Ramos (cell line): ENCODE data around the gene FAM163A.
"Not testable (repeated sequence)": the region's sequence is repeated elsewhere in the genome, so short reads cannot be mapped to it uniquely, and the experiment has no call there.

Source experiments
- in situ Hi-C: fragments of 300-500 bp; cut with MboI; formaldehyde crosslinking; loops from one replicate; pipeline ENCODE4 v1.14.3; 2022; ENCODE audit warnings: low sequenced_read_pairs; ENCODE audit not compliant: unreplicated experiment

Gene FAM163A

DNA sequence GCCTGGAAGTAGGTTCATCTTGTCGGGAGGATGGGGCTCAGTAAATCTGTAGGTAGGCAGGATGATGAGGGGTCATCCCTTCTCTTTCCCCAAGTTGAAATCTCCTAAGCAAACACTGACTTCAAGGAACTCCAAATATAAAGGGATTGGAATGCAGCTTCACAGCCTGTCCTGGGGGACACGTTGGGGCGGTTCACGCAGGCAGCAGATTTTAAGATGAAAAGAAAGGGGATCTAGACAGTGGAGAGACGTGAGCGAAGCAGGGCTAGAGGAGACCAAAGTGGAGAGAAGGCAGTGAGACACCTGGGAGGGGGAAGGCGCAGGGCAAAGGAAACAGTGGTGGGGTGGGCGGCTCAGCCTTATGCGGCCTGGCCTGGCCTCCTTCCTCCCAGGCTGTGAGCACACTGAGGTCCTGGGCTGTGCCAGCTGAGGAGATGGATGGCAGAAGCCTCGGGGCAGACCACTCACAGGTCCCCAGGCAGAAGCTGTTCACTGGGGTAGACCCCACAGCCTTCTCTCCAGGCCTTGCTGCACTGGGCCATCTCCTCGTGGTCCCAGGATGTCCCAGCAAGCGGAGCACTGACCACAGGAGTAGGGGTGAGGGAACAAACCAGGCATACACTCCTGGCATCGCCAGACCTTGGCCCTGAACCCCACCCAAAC, 82.8 kb downstream of the FAM163A start:
- in situ Hi-C loops, result no loop called here

DNA sequence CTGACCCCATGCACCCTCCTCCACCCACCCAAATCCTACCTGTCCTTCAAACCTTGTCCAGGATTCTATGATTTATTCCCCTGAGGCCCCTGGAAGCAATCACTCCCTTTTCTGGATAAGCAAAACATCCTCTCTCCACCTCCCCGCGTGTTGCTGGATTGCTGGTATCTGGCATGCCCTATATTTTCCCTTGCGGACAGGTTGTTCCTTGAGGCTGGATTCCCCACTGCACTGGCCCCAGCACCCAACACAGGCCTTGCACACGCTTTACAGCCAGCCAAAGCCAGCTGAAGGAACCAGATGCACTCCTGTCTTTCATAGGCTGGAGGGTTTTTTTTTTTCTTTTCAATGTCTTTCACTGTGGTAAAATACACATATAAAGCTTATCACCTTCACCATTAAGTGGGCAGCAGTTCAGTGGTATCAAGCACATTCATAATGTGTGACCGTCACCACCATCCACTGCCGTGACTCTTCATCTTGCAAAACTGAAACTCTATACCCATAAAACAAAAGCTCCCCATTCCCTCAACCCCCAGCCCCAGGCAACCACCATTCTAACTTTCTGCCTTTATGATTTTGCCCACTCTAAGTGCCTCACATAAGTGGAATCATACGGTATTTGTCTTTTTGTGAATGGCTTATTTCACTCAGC, 83.7 kb downstream of the FAM163A start:
- in situ Hi-C loops, result no loop called here

DNA sequence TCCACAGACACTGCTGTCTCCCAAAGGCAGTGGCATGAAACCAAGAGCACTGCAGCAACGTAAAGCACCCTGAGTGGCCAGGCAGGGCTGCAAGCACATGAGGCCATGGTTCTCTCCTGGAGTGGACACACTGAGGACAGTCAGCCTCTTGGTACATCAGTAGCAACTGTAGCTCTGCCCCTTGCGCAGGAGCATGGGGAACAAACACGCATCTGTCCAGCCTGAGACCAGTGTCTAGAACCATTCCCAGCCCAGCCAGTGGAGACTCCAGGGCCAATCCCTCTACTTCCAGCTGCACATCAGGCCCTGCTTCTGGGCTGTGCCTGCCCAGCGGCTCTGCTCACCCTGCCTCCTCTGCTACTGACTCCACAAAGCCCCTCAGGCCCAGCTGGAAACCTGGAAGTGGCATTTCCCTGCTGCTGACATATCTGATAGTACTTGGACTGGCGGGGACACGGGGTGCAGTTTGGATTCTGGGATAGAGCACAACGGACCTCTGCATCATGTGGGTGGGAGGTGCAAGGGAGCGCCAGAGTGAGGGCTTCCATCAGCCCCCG, 85.5 kb downstream of the FAM163A start:
- in situ Hi-C loops, result no loop called here

DNA sequence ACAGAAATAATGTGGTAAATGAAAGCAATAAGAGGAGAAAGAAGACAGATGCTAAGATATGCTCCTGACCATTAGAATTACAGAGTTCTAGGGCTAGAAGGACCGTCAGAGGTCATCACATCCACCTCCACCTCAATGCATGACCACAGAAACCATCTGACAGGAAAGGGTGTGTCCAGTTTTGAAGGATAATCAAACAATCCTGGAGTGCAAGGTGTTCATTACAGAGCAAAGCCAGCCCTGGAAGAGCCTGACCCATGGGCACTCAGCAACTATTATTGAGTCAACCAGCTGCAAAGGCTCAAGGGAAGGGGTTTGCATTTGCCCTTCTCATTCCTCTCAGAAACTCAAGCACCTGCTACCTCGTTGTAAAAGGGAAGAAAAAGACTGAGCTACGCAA, 88.1 kb downstream of the FAM163A start:
- in situ Hi-C loops, result no loop called here

DNA sequence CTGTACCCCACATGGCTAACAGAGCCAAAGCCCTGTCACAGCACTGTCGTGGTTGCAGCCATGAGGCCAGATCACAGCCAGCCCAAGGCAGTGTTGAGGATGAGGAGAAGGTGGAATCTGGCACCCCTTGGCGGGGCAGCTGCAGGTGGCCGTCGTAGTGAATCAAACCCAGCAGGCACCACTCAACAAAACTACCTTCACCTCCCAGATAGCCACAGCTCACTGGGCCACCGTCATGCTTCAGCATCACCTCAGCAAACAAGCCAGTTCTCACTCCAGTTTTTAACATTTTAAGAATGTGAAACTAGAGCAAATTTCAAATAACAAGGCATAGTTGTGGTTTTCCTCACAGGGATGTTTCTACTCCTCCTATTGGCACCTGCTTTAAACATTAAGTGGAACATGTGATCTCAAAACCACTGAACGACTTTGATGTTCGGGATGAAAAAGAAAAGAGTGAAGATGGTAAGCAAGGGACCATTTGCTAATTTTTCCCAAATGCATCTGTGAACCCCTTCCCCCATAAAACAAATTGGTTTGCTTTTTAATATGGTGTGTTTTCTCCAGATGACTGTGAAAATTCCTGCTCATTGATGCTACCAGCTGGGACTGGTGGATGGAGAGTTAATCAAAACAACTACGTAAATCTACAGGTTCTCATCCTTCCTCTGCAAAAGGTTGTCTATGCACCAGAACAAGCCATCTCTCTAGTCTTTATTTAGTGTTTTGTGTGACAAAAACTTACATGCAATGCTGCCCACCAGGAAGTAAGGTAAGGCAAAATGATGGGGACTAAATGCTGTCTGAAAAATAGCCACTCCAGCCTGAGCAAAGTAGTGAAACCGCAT, 89.0 kb downstream of the FAM163A start:
- in situ Hi-C loops, result no loop called here

DNA sequence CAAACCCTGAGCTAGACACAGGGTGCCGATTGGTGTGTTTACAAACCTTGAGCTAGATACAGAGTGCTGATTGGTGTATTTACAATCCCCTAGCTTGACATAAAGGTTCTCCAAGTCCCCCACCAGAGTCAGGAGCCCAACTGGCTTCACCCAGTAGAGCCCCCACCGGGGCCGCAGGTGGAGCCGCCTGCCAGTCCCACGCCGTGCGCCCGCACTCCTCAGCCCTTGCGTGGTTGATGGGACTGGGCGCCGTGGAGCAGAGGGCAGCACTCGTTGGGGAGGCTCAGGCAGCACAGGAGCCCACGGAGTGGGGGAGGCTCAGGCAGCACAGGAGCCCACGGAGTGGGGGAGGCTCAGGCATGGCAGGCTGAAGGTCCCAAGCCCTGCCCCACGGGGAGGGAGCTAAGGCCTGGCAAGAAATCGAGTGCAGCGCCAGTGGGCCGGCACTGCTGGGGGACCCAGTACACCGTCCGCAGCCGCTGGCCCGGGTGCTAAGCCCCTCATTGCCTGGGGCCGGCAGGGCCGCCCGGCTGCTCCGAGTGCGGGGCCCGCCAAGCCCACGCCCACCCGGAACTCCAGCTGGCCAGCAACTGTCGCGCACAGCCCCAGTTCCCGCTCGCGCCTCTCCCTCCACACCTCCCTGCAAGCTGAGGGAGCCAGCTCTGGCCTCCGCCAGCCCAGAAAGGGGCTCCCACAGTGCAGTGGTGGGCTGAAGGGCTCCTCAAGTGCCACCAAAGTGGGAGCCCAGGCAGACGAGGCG, 93.8 kb downstream of the FAM163A start:
- in situ Hi-C loops, result not testable (repeated sequence)

DNA sequence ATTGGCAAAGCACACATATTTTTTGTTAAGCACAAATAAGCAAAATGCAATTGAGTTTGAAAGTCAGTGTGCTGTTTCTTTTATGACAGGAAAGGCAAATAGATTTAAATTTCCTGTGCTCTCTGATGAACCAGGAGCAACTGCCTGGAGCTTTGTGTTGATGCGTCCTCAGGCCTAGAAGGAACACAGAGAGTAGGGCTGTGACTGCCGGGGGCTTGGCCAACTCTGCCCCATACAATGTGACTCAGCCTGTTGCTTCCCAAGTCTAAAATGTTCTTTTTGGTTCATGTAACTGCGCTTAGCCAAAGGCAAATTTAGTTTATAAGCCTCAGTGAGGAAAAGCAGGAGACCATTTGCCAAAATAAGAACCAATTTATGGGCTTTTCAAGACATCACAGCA, 97.0 kb downstream of the FAM163A start:
- in situ Hi-C loops, result no loop called here

DNA sequence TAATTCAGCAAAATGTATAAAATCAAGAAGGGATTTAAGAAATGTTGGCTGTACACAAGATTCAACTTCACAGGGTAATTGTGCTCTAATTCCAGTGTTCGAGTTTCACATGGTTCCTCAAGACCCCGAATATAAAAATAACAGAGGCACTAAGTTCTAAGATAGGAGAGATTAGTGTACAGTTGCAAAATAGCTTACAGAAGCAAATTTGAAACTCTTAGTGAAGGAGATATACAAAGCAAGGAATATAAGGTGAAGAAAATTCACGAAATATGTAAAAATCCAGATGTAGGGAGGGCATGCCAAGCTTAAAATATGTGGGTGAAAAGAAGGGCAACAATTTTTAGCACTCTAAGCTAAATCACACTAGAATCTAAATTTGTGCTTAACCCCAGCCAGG, 105.1 kb downstream of the FAM163A start:
- in situ Hi-C loops, result no loop called here

DNA sequence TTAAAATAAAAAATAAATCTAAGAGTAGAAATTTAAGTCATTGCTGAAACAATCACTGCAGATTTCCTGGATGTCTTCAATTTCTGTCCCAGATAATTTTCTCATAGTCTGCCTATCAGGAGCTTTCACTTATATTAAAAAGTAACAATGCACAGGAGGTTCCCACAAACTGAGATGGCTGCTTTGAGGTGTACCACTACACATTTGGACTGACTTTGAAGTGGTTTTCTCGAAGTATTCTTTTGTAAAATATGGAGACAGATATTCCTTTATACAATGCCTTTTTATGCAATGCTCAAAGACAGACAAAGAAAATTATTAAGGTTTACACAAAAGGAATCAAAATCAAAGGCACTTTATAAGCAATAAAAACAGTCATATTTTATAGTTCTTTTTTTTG, 110.0 kb downstream of the FAM163A start:
- in situ Hi-C loops, result no loop called here

DNA sequence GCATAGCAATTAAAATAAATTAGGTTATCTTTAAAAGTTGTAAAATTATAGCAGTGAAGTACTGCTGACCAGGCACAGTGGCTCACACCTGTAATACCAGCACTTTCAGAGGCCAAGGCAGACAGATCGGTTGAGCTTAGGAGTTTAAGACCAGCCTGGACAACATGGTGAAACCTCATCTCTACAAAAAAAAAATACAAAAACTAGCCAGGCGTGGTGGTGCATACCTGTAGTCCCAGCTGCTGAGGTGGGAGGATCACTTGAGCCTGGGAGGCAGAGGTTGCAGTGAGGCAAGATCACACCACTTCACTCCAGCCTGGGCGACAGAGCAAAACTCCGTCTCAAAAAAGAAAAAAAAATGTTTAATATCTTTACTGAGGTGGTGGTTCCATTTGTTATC, 112.7 kb downstream of the FAM163A start:
- in situ Hi-C loops, result not testable (repeated sequence)

DNA sequence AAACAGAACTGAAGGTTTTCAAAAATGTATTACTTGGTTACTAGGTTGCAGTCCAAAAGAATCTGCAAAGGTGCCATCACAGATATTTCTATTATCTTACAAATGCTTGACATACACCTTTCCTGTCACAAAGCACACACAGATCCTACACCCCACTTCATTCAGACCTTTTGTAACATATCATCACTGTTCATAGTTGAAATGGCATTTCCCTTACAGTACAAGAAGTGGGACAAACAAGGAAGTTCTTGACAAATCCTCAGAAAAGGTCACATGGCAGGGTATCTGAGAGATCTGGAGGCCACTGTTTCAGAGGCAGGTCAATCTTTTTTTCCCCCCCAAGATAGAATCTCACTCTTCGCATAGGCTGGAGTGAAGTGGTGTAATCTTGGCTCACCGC, 113.2 kb downstream of the FAM163A start:
- in situ Hi-C loops, result no loop called here

DNA sequence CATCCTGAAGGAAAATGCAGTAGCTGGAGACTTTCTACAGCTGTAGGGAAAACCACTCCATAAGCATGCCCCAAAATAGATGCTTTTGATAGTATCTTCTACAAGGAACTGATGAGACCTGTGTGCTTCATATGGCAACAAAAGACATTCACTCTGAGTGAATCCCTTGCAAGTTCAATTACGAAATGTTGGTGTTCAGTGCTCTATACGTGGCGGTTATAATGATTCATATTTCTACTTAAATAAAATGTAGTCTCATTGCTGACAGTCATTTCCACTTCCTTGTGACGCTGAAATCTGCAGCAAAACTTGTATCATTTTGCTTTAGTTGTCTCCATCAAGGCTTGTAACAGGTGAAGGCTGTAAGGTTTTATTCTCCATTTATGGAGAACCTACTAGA, 113.9 kb downstream of the FAM163A start:
- in situ Hi-C loops, result no loop called here

DNA sequence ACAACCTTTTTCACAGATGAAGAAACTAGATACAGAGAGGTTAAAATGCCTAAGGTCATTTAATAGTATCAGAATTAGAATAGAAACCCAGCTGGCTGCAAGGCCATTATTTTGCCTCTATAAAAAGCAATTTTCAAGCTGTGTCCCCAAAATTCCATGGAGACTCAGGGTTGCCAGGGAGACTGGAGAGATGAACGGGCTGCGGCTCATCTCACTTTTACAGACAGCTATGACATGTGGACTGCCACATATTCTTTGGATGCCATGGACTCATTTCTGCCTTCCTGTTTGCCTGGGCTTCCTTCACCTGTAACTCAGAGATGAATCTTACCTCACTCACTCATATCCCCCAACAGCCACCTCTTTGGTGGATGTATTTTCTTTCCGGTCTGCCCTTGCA, 117.6 kb downstream of the FAM163A start:
- in situ Hi-C loops, result no loop called here

DNA sequence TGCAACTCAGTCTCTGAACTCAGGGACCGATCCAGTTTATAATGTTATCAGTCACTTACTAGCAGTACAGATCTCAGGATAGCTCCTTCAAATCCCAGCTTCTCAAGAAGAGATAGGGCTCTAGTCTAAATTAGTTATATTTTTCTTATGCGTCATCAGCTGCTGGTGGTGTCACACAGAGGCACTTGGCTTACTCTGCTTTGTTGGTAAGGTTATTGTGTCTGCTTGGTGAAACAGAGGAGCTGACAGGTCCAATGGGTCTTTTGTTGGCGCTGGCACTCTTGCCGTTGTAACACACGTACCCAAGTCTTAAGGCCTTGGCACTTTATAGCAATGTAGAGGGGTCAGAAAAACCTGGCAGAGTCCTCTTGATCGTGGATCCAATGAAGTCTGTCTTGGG, 122.3 kb downstream of the FAM163A start:
- in situ Hi-C loops, result no loop called here
